NCI-H82 (cell line): ENCODE measurements around the gene S100A7A.
"Not testable (repeated sequence)": the region's sequence is repeated elsewhere in the genome, so short reads cannot be mapped to it uniquely, and the experiment has no call there.

Experiments used
- DNase-seq: peaks from one replicate; lab custom pipeline; 2025; lab: John Stamatoyannopoulos, UW

S100A7A gene

GRCh38 chr1:153460551-153460950 lies 44.2 kb downstream of the S100A7A start, which contains the start of gene S100A7:
TSS of gene S100A7 (minus strand) at chr1:153460651. CDS start at chr1:153459013, 1,638 bp downstream.
- no peak for DNase-seq

DNA sequence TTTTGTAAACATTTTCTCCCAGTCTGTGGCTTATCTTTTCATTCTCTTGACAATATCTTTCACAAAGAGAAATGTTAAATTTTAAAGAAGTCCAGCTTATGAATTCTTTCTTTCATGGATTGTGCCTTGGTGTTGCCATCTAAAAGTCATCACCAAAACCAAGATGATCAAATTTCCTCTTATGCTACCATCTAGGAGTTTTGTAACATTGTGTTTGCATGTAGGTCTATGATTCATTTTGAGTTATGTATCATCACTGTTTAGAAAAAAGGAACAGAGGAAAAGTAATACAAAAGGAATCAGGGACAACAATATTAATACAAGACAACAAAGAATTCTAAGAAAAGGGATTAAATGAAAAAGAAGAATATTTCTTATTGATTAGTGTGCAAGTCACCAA lies 46.4 kb downstream of the S100A7A start:
- DNase-seq = not testable (repeated sequence)

DNA sequence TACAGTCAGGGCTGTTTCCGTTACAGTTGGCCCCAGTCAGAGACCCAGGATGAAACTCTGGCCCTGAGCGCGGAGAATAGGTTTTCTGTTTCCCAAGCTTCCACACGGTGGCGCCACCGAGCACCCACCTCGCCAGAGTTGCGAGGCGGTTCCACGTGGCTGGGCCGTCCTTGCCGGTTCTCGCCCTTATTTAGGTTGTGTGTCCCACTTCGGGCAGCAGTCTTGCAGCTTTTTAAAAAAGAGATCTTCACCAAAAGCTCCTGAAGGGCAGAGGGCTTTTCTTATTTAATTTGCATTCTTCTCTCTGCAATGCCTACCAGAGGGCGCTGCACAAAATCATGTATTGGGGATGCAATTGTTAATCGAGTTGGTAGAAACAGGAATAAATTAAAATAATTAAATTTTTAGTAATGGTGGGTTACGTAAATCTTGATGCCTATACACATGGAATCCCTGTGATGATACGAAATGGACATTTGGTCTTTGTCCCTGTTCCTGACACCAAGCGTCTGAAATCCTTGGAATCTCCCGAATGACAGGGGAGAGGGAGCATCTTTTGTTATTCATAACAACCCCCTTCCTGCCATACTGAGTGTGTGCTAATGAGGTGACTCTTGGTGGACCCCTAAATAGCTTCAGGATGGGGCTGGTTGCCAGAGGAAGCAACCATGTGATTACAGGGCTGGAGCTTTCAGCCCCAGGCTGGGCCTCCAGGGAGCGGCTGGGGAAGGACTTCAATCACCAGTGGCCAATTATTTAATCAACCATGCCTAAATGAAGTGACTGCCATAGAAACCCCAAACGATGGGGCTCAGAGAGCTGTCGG lies 49.7 kb downstream of the S100A7A start:
- DNase-seq = peak; percentile 49

GRCh38 chr1:153466908-153467307 lies 50.6 kb downstream of the S100A7A start:
- no peak for DNase-seq

- DNase-seq = no peak
These were observed 54.4 kb downstream of the S100A7A start for GRCh38 chr1:153470707-153471106.
